Spleen (tissue), 11 donors: ENCODE results near the gene MAN1C1. TPM values are rescaled to one million over a fixed set of nuclear protein-coding genes. Genes with fewer than 3 reads are reported as not detected.
A peak's percentile ranks its signal among the peaks of the same experiment; 100 is the strongest.

Source experiments
- DNase-seq: peaks from one replicate; pipeline ENCODE4 v3.0.0-alpha.2; 2020
- H3K27ac ChIP-seq, 8 donors: fragments of 200-600 bp; sonication (generic) in 7 of 8; 1 replicate in 4 of 8; 2 replicates in 4 of 8; pipeline versions ENCODE4 v1.5.0 to v1.8.0; 2016 to 2021; ENCODE audit warnings: inconsistent platforms in 4 of 8, mild to moderate bottlenecking in 4 of 8, moderate library complexity in 1 of 8
- H3K27me3 ChIP-seq, 7 donors: fragments of 200-600 bp; sonication (generic) in 6 of 7; replicated peaks in 1 of 7; 1 replicate in 4 of 7; 2 replicates in 3 of 7; pipeline versions ENCODE4 v1.5.0 to v1.8.0; 2016 to 2021; ENCODE audit warnings: inconsistent platforms in 3 of 7, mild to moderate bottlenecking in 1 of 7
- H3K36me3 ChIP-seq, 6 donors: fragments of 200-600 bp; sonication (generic) in 5 of 6; 1 replicate in 4 of 6; 2 replicates in 2 of 6; pipeline versions ENCODE4 v1.5.0 to v1.8.0; 2016 to 2021; ENCODE audit warnings: inconsistent platforms in 2 of 6
- H3K4me1 ChIP-seq, 6 donors: fragments of 200-600 bp; sonication (generic) in 5 of 6; 1 replicate in 3 of 6; 2 replicates in 3 of 6; pipeline versions ENCODE4 v1.5.0 to v1.8.0; 2016 to 2021; ENCODE audit warnings: inconsistent platforms in 3 of 6
- H3K4me3 ChIP-seq, 8 donors: fragments of 200-600 bp; sonication (generic) in 7 of 8; 1 replicate in 4 of 8; 2 replicates in 4 of 8; pipeline versions ENCODE4 v1.5.0 to v1.8.0; 2016 to 2021; ENCODE audit warnings: inconsistent platforms in 4 of 8, mild to moderate bottlenecking in 4 of 8, moderate library complexity in 2 of 8
- H3K9me3 ChIP-seq, 8 donors: fragments of 200-600 bp; sonication (generic) in 7 of 8; 1 replicate in 4 of 8; 2 replicates in 4 of 8; pipeline versions ENCODE4 v1.5.0 to v1.8.0; 2016 to 2021; ENCODE audit warnings: inconsistent platforms in 4 of 8
- POLR2A ChIP-seq, 3 donors: fragments of 450-650 bp; IDR thresholded peaks; one replicate each; pipeline ENCODE4 v1.5.1; 2017; ENCODE audit warnings: antibody characterized with exemption in 3 of 3, mild to moderate bottlenecking in 1 of 3
- POLR2AphosphoS5 ChIP-seq, 3 donors: sonication (generic); formaldehyde crosslinking; IDR thresholded peaks; one replicate each; pipeline ENCODE4 v1.5.1; 2017; ENCODE audit warnings: antibody characterized with exemption in 3 of 3
- WGBS, 5 donors: extraction: QIAGEN DNeasy Blood & Tissue Kit in 3 of 5; methylation state at CpG; one replicate each; pipeline versions ENCODE4 v1.1.5 to v1.1.7; 2013 to 2018; 5-methylcytosine and 5-hydroxymethylcytosine counted together
- intact Hi-C: fragments of 100-400 bp; cut with DNase I; formaldehyde crosslinking; loops from one replicate; pipeline ENCODE4 v1.15.0; 2023; ENCODE audit warnings: low total_unique reads
- polyA plus RNA-seq, 3 donors: library from polyadenylated mRNA; stranded (reverse); fragments of 200-250 nt; gene quantifications; one replicate each; pipeline ENCODE4 v1.2.1, GENCODE V29; 2013
- total RNA-seq, 7 donors: library from RNA; depleted of rRNA in 3 of 7; stranded (reverse); fragments of >200 nt in 3 of 7; fragmentation: NEBNext Ultra II Directional in 4 of 7; extraction: Animal tissue kit (Norgen Biotek cat#: 25700) in 4 of 7; gene quantifications; one replicate each; pipeline versions ENCODE4 v1.1.0 to v1.2.1, GENCODE V29; 2016 to 2021
- TF ChIP-seq, protein P1 (sequence below), 11 experiments: fragments of 200-600 bp in 7 of 11; fragments of 450-650 bp in 4 of 11; sonication (generic) in 4 of 11; IDR thresholded peaks in 8 of 11; conservative IDR thresholded peaks in 3 of 11; 1 replicate in 7 of 11; 2 replicates in 4 of 11; pipeline versions ENCODE4 v1.4.0 to v1.8.0; 2016 to 2021; ENCODE audit warnings: antibody characterized with exemption in 11 of 11, inconsistent platforms in 4 of 11, mild to moderate bottlenecking in 1 of 11
- donor health status: healthy with polysubstance abuse.
- donor health status: DM: no; HTN: no; CAD: no; lungs with moderate emphysema.
- donor health status: DM: no; HTN: no; CAD: no.
- donor health status: Bipolar disorder and iron deficiency.
- donor health status: healthy.
- donor health status: DM: no; HTN: no; CAD: no.
- donor health status: DM: yes; HTN: yes; CAD: no.

The MAN1C1 gene
- total and polyA plus RNA-seq, 10 donors = 4.6 to 54.3 (median 41.1) TPM

DNA sequence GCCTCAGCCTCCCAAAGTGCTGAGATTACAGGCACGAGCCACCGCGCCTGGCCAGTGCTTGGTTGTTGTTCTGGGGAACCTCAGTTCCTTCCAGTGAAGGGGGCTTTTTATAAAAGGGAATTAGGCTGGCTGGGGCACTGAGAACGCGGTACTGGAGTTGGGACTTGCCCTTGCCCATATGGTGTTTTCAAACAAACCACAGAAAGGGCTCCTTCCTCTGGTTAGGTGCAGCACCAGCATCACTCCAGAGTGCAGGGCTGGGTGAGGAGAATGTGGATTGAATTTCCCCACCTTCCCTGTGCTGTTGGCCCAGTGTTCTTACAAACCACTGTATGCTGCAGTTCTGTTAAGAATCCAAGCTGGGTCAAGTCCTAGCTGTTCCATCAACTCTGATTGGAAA is 5.3 kb downstream of the MAN1C1 start:
- 64 to 75% (median 65%) methylated on average over 5 of the region's 5 CpGs for WGBS, 5 donors
- Histone ChIP-seq H3K27me3 (peaks cover 0 to 14% (median 0%) of the 10 kb centered on the region in 7 donors), H3K9me3 (no peaks in the 10 kb centered on the region), H3K27ac (peak overlapping the region in 2 of 8 donors; percentile 13 to 29), H3K36me3 (no peaks in the 10 kb centered on the region), H3K4me3 (no peak overlapping the region), H3K4me1 (peaks cover 20 to 74% (median 58%) of the 10 kb centered on the region in 6 donors)
- no peak for DNase-seq
- TF ChIP-seq, protein P1, sequence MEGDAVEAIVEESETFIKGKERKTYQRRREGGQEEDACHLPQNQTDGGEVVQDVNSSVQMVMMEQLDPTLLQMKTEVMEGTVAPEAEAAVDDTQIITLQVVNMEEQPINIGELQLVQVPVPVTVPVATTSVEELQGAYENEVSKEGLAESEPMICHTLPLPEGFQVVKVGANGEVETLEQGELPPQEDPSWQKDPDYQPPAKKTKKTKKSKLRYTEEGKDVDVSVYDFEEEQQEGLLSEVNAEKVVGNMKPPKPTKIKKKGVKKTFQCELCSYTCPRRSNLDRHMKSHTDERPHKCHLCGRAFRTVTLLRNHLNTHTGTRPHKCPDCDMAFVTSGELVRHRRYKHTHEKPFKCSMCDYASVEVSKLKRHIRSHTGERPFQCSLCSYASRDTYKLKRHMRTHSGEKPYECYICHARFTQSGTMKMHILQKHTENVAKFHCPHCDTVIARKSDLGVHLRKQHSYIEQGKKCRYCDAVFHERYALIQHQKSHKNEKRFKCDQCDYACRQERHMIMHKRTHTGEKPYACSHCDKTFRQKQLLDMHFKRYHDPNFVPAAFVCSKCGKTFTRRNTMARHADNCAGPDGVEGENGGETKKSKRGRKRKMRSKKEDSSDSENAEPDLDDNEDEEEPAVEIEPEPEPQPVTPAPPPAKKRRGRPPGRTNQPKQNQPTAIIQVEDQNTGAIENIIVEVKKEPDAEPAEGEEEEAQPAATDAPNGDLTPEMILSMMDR (IDR thresholded peaks at IDR 0.05 in 8 of 11, conservative IDR thresholded peaks at IDR 0.05 in 3 of 11) = no peak
- TF ChIP-seq POLR2AphosphoS5 (IDR thresholded peaks at IDR 0.05) (no peak), POLR2A (IDR thresholded peaks at IDR 0.05) (no peak)
- intact Hi-C loops = no loop called here

DNA sequence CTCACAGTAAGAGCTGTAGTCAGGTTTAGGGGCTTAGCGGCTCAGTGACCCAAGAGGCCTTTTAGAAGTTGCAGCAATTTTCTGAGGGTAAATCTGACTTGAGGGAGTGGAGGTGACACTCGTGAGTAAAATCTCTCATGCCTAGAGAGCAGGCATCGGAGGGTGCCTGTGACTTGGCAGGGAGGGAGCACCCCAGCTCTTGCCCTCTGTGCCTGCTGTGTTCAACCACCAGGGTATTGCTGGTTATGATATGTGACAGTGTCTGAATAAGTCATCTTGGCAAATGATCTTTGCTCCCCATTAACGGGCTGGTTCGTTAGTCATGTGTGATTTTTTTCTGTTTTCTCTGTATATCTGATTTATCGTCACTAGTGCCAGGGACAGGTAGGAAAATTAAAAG is 5.9 kb downstream of the MAN1C1 start:
- Histone ChIP-seq H3K9me3 (no peaks in the 10 kb centered on the region), H3K27ac (peak overlapping the region in 3 of 8 donors; percentile 13 to 32 (median 29)), H3K4me1 (peaks cover 20 to 70% (median 57%) of the 10 kb centered on the region in 6 donors), H3K36me3 (no peaks in the 10 kb centered on the region), H3K4me3 (no peak overlapping the region), H3K27me3 (peaks cover 0 to 15% (median 0%) of the 10 kb centered on the region in 7 donors)
- no peak for DNase-seq
- intact Hi-C loops = no loop called here
- TF ChIP-seq POLR2AphosphoS5 (IDR thresholded peaks at IDR 0.05) (no peak), POLR2A (IDR thresholded peaks at IDR 0.05) (no peak)
- TF ChIP-seq, protein P1 (IDR thresholded peaks at IDR 0.05 in 8 of 11, conservative IDR thresholded peaks at IDR 0.05 in 3 of 11) = no peak
- 85 to 90% (median 88%) methylated on average over 6 of the region's 6 CpGs for WGBS, 5 donors

DNA sequence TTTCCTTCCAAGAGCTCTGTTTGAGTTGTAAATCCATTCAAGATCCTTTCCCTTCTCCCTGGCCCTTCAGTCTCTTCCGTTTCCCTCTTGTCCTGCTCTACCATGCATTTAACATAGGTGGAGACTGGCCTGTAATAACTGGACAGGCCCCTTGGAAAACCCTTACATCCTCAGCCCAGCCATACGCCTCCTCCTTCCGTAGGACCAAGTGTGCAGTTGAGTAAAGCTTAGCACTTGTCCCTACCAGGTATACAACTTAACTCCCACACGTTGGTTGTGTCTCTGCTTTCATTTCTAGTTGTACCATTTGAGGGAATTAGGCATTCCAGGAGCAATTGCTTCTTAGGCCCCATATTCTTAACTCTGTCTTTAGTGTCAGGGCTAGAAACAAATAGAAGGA is 6.4 kb downstream of the MAN1C1 start:
- no peak for DNase-seq
- intact Hi-C loops = no loop called here
- no peak overlapping the region for H3K4me3 ChIP-seq
- H3K27me3 ChIP-seq = peaks cover 0 to 13% (median 0%) of the 10 kb centered on the region in 7 donors
- H3K4me1 ChIP-seq = peaks cover 20 to 65% (median 53%) of the 10 kb centered on the region in 6 donors
- no peaks in the 10 kb centered on the region for H3K36me3 ChIP-seq
- WGBS, 5 donors = 67 to 94% (median 85%) methylated on average over 4 of the region's 4 CpGs
- TF ChIP-seq, protein P1 (IDR thresholded peaks at IDR 0.05 in 8 of 11, conservative IDR thresholded peaks at IDR 0.05 in 3 of 11) = no peak
- TF ChIP-seq POLR2AphosphoS5 (IDR thresholded peaks at IDR 0.05) (no peak), POLR2A (IDR thresholded peaks at IDR 0.05) (no peak)
- H3K27ac ChIP-seq = peak overlapping the region in 1 of 8 donors; percentile 13
- no peaks in the 10 kb centered on the region for H3K9me3 ChIP-seq

DNA sequence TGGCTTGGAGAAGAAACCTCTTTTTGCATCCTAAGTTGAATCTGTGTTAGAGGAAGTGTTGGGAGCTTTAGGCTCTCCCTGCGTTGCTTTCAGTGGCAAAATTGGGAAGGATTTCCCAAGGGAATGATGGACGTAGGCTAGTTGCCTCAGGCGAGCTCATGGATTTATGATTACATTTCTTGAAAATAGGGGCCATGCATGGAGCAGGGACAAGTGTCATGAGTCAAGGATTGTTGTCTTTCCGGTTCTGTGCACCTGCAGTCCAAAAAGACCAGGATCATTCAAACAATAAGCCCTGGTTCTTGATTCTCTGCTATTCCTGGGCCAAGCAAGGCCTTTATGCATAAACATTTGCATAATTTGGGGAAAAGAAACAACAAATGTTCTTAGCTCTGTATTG is 7.1 kb downstream of the MAN1C1 start:
- Histone ChIP-seq H3K9me3 (no peaks in the 10 kb centered on the region), H3K27me3 (peaks cover 0 to 13% (median 0%) of the 10 kb centered on the region in 7 donors), H3K36me3 (no peaks in the 10 kb centered on the region), H3K27ac (no peak overlapping the region), H3K4me1 (peaks cover 20 to 64% (median 46%) of the 10 kb centered on the region in 6 donors), H3K4me3 (no peak overlapping the region)
- DNase-seq = no peak
- WGBS, 5 donors = 61 to 77% (median 71%) methylated on average over 4 of the region's 4 CpGs
- intact Hi-C loops = no loop called here
- TF ChIP-seq POLR2A (IDR thresholded peaks at IDR 0.05) (no peak), POLR2AphosphoS5 (IDR thresholded peaks at IDR 0.05) (no peak)
- TF ChIP-seq, protein P1 (IDR thresholded peaks at IDR 0.05 in 8 of 11, conservative IDR thresholded peaks at IDR 0.05 in 3 of 11) = no peak
